HCT116 (cell line): ENCODE data around the gene HOXB2. TPM values are rescaled to one million over a fixed set of nuclear protein-coding genes. Genes with fewer than 3 reads are reported as not detected.

Experiments
- ATAC-seq: fragments of 200-7000 bp; cut with Tn5 transposase; 2 replicates; pipeline ENCODE4 v1.9.1; 2020; ENCODE audit warnings: mild to moderate bottlenecking, moderate library complexity
- BruUV-seq: library from RNA; stranded (reverse); fragments of 400-500 nt; replicated peaks from 2 replicates; lab custom pipeline; 2021; lab: Mats Ljungman, UMichigan
- CTCF ChIA-PET: fragments of 300-600 bp; sonication (Branson Sonifier 250); formaldehyde crosslinking; loops from one replicate; lab custom pipeline; 2021; ENCODE audit warnings: antibody characterized with exemption; lab: Charles Lee
- POLR2A ChIA-PET: fragments of 300-600, 350-600 bp; sonication (Branson Sonifier 250); formaldehyde crosslinking; loops from one replicate; lab custom pipeline; 2021; ENCODE audit warnings: antibody characterized with exemption; lab: Charles Lee
- RAD21 ChIA-PET, 2 experiments: fragments of 300-600 bp; sonication (Branson Sonifier 250); formaldehyde crosslinking; loops; one replicate each; lab custom pipeline; 2023; ENCODE audit warnings: low total read pairs in 2 of 2; ENCODE audit not compliant: uncharacterized antibody in 2 of 2, unreplicated experiment in 2 of 2, low non-redundant PET in 1 of 2; lab: Charles Lee
- DNase-seq: peaks from one replicate; pipeline ENCODE4 v3.0.0-alpha.2; 2010; ENCODE audit warnings: low read depth, low spot score
- H2AFZ ChIP-seq: fragments of 200-600 bp; shearing (Covaris generic), sonication (generic); 2 replicates; pipeline ENCODE4 v1.6.1; 2017; ENCODE audit warnings: low read depth, mixed run types, mixed read lengths, antibody characterized with exemption, low read length; ENCODE audit not compliant: poor library complexity, severe bottlenecking
- H3K27ac ChIP-seq: 2 replicates; pipeline ENCODE4 v1.5.1; 2012; ENCODE audit warnings: low read depth, low read length
- H3K27me3 ChIP-seq: fragments of 200-600 bp; sonication (generic); 2 replicates; pipeline ENCODE4 v1.6.1; 2016; ENCODE audit warnings: mixed run types, low read length, mixed read lengths; ENCODE audit not compliant: insufficient read depth
- H3K36me3 ChIP-seq, 2 experiments: fragments of 200-500 bp in 1 of 2; fragments of 200-600 bp in 1 of 2; sonication (Bioruptor generic) in 1 of 2; sonication (generic) in 1 of 2; 2 replicates each; pipeline versions ENCODE4 v1.5.1 to v1.6.1; 2014 to 2016; ENCODE audit warnings: low read length in 2 of 2, inconsistent platforms in 1 of 2, mixed read lengths in 1 of 2, mixed run types in 1 of 2; ENCODE audit not compliant: insufficient read depth in 2 of 2, control insufficient read depth in 1 of 2
- H3K4me1 ChIP-seq, 2 experiments: fragments of 200-600 bp in 1 of 2; sonication (generic) in 1 of 2; 2 replicates each; pipeline versions ENCODE4 v1.5.1 to v1.6.1; 2012 to 2017; ENCODE audit warnings: low read length in 2 of 2, inconsistent platforms in 1 of 2, mild to moderate bottlenecking in 1 of 2, mixed read lengths in 1 of 2, mixed run types in 1 of 2, moderate library complexity in 1 of 2; ENCODE audit not compliant: insufficient read depth in 2 of 2, control insufficient read depth in 1 of 2
- H3K4me2 ChIP-seq: fragments of 200-600 bp; sonication (generic); 2 replicates; pipeline ENCODE4 v1.6.1; 2017; ENCODE audit warnings: mixed run types, low read length, mixed read lengths
- H3K4me3 ChIP-seq, 2 experiments: fragments of 200-600 bp in 1 of 2; sonication (generic) in 1 of 2; replicated peaks in 1 of 2; 2 replicates each; pipeline ENCODE4 v1.5.1; 2011 to 2016; ENCODE audit warnings: low read length in 2 of 2, control low read depth in 1 of 2, low read depth in 1 of 2, mild to moderate bottlenecking in 1 of 2, mixed read lengths in 1 of 2, mixed run types in 1 of 2
- H3K79me2 ChIP-seq: fragments of 200-600 bp; sonication (generic); 2 replicates; pipeline ENCODE4 v1.6.1; 2017; ENCODE audit warnings: mild to moderate bottlenecking, mixed run types, low read length, moderate library complexity, mixed read lengths; ENCODE audit not compliant: insufficient read depth
- H3K9ac ChIP-seq: fragments of 200-600 bp; sonication (generic); 2 replicates; pipeline ENCODE4 v1.6.1; 2016; ENCODE audit warnings: low read length, mixed read lengths
- H3K9me2 ChIP-seq: fragments of 200-600 bp; sonication (generic), shearing (Covaris generic); 2 replicates; pipeline ENCODE4 v1.6.1; 2017; ENCODE audit warnings: mixed run types, mild to moderate bottlenecking, moderate library complexity; ENCODE audit not compliant: insufficient read depth
- H3K9me3 ChIP-seq, 2 experiments: fragments of 200-500 bp in 1 of 2; fragments of 200-600 bp in 1 of 2; sonication (Bioruptor generic) in 1 of 2; sonication (generic) in 1 of 2; 2 replicates each; pipeline ENCODE4 v1.6.1; 2014 to 2017; ENCODE audit warnings: low read length in 2 of 2, mixed read lengths in 2 of 2, inconsistent platforms in 1 of 2, low read depth in 1 of 2, mild to moderate bottlenecking in 1 of 2, mixed run types in 1 of 2, moderate library complexity in 1 of 2; ENCODE audit not compliant: control insufficient read depth in 1 of 2, insufficient read depth in 1 of 2
- H4K20me1 ChIP-seq: fragments of 200-600 bp; sonication (generic), shearing (Covaris generic); 2 replicates; pipeline ENCODE4 v1.6.1; 2017; ENCODE audit warnings: mixed run types, mild to moderate bottlenecking, moderate library complexity; ENCODE audit not compliant: insufficient read depth
- ATF3 ChIP-seq: IDR thresholded peaks from 2 replicates; pipeline ENCODE4 v1.6.1; 2012
- CBX3 ChIP-seq: IDR thresholded peaks from 2 replicates; pipeline ENCODE4 v1.6.1; 2012; ENCODE audit warnings: low read depth
- CTCF ChIP-seq, 3 experiments: fragments of 200-600 bp in 1 of 3; sonication (generic) in 1 of 3; IDR thresholded peaks in 2 of 3; conservative IDR thresholded peaks in 1 of 3; 2 replicates each; pipeline ENCODE4 v1.5.1; 2012 to 2017; ENCODE audit warnings: low read depth in 2 of 3, low read length in 2 of 3, antibody characterized with exemption in 1 of 3, borderline replicate concordance in 1 of 3, control low read depth in 1 of 3, mild to moderate bottlenecking in 1 of 3, mixed read lengths in 1 of 3, mixed run types in 1 of 3, moderate library complexity in 1 of 3; ENCODE audit not compliant: insufficient read depth in 1 of 3
- EGR1 ChIP-seq: IDR thresholded peaks from 2 replicates; pipeline ENCODE4 v1.6.1; 2012; ENCODE audit warnings: low read depth
- FOSL1 ChIP-seq: IDR thresholded peaks from 2 replicates; pipeline ENCODE4 v1.6.1; 2012; ENCODE audit warnings: low read depth
- JUND ChIP-seq: IDR thresholded peaks from 2 replicates; pipeline ENCODE4 v1.6.1; 2012
- RAD21 ChIP-seq: IDR thresholded peaks from 2 replicates; pipeline ENCODE4 v1.6.1; 2012; ENCODE audit warnings: low read depth, mild to moderate bottlenecking
- intact Hi-C: fragments of 100-400 bp; cut with micrococcal nuclease; formaldehyde crosslinking; loops from 2 replicates; pipeline ENCODE4 v1.10.0; 2022
- total RNA-seq: library from RNA; stranded (reverse); gene quantifications from one replicate; pipeline ENCODE4 v1.2.1, GENCODE V29; 2021; ENCODE audit not compliant: unreplicated experiment

HOXB2 gene
- total RNA-seq, 1 experiment from 2014 or later, result 2.0 TPM

GRCh38 chr17:48583708-48584222, 38.9 kb upstream of the HOXB2 start:
- Histone ChIP-seq H3K79me2 (peaks cover 84% of the 10 kb centered on the region), H3K36me3 (no peaks in the 10 kb centered on the region), H4K20me1 (no peaks in the 10 kb centered on the region), H3K27ac (peak overlapping the region; percentile 91), H3K4me3 (no peak overlapping the region; a peak in 1 of 4 replicates), H3K4me2 (peak overlapping the region; percentile 98), H3K9me3 (no peaks in the 10 kb centered on the region), H3K27me3 (no peaks in the 10 kb centered on the region), H3K9ac (peak overlapping the region; percentile 63), H2AFZ (no peak overlapping the region), H3K9me2 (no peaks in the 10 kb centered on the region), H3K4me1 (peaks cover 27 to 73% of the 10 kb centered on the region in 2 experiments)
- POLR2A ChIA-PET, result no interaction called here
- BruUV-seq, result no TSS peak
- no peak for DNase-seq
- ATAC-seq, result no peak
- CTCF ChIA-PET, result interaction anchor here (0.5 to 1.6 kb wide), 3 partner anchors 232 to 505 kb away, joined by 3 to 10 read pairs (median 4); no protein-coding TSS in a partner anchor
- intact Hi-C loops, result no loop called here
- RAD21 ChIA-PET, result interaction anchor here in 1 of 2 experiments (1.1 kb wide), 1 partner anchor 324 kb away, joined by 3 read pairs; no protein-coding TSS in a partner anchor
- TF ChIP-seq ATF3, result no peak
- no peak for TF ChIP-seq JUND
- no peak for TF ChIP-seq CBX3
- no peak for TF ChIP-seq FOSL1
- TF ChIP-seq EGR1, result no peak
- TF ChIP-seq CTCF (IDR thresholded peaks at IDR 0.05 in 2 of 3, conservative IDR thresholded peaks at IDR 0.05 in 1 of 3; ENCODE audit: borderline replicate concordance in 1 of 3, insufficient read depth in 1 of 3, low read depth in 2 of 3, low read length in 2 of 3), result no peak
- TF ChIP-seq RAD21, result no peak
